Measurements from ENCODE around the gene SND1.

Gene SND1

DNA sequence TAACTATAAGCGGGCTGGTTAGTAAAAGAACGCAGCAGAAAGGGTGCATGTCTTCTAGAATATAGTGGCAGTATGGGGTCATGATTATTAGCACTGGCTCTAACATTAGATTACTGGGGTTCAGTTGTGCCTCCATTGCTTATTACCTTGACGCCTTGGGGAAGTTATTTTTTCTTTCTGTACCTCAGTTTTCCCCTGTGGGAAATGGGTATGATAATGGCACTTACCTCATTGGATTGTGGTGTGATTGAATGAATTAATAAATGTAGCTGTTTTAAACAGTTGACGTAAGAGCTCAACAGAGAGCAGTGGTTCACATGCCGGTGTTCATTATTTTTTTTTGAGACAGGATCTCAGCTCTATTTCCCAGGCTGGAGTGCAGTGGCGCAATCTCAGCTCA lies 262.7 kb downstream of the SND1 start:
- DNase-seq: no peak

DNA sequence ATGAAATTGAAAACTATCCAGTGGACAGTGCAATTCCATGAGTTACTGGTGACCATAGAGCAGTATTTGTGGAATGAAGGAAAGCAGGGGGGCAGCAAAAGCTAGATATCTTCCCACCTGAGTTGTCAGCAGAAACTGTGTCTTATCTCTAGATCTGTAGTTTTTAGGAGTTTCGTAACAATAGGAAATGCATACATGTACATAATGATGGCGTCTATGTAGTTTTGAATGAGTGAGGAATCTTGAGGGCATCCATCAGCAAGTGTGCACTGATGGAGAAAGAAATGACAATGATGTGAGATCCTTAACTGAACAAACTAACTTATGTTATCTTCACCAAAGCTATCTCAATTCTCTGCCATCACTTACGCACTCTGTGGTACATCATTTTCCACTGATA lies 264.7 kb downstream of the SND1 start:
- DNase-seq: no peak

GRCh38 chr7:127918130-127918529 lies 266.1 kb downstream of the SND1 start:
- no peak for DNase-seq

DNA sequence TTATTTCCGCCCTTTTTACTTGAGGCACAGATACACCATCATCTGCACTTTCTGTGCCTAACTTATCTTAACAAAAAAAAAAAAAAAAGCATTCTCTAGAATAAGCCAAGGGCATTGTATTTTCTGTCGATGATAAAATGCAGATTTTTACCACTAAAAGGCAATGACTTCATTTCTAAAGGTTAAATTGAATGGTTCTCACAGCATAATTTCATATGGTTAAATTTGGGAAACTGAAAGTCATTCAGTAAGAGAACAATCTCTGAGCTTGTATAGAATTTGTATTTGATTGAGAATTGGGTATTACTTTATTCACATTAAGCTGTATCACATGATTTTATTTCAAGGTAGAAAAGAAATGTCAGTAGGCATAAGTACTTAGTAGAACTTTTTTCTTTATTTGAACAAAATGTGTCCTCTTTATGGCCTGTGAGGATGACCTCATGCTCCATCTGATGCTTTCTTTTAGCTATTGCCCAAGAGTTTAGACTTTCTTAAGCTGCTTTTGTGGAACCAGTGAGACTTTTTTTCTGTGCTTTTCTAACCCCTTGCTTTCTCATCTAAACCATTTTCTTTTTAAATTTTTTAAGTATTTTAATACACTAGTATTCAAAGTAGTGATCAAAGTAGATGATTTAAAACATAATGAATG lies 268.9 kb downstream of the SND1 start:
- DNase-seq: no peak

GRCh38 chr7:127922656-127923055 lies 270.7 kb downstream of the SND1 start:
- no peak for DNase-seq

- DNase-seq: no peak
Measured at GRCh38 chr7:127924874-127925273, 272.9 kb downstream of the SND1 start.

- DNase-seq: no peak
Measured at GRCh38 chr7:127927348-127927696, 275.3 kb downstream of the SND1 start.

DNA sequence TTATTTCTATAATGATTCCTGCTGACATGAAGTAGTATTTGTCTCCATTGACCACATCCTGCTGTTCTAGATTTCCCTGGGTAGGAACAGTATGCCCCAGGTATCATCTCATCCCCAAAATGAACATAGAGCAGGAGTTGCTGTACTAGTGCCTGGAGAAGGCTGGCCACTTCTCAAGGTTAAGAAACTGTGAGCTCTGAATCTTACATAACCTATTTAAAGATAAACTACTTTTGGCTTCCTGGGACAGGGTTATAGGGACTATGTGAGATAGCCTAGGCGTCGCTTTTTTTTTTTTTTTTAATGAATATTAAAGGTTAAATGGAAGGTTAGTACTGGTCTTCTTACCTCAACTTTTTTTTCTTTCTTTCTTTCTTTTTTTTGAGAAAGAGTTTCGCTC lies 276.2 kb downstream of the SND1 start:
- no peak for DNase-seq

DNA sequence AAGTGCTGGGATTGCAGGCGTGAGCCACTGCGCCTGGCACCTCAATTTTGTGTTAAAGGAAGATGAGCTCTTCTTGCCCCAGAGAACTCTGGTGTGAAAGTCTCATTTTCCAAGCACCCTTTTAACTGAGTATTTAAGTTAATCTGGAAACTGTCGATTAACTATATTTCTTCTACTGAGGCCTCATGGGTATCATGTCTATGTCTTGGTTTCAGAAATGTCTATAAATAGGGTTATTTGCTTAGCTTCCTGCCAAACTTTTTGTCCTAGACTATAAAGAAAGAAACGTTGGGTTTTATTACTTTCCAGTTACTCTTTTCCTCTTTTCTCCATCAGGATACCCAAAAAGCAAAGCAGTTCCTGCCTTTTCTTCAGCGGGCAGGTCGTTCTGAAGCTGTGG lies 276.9 kb downstream of the SND1 start:
- no peak for DNase-seq

DNA sequence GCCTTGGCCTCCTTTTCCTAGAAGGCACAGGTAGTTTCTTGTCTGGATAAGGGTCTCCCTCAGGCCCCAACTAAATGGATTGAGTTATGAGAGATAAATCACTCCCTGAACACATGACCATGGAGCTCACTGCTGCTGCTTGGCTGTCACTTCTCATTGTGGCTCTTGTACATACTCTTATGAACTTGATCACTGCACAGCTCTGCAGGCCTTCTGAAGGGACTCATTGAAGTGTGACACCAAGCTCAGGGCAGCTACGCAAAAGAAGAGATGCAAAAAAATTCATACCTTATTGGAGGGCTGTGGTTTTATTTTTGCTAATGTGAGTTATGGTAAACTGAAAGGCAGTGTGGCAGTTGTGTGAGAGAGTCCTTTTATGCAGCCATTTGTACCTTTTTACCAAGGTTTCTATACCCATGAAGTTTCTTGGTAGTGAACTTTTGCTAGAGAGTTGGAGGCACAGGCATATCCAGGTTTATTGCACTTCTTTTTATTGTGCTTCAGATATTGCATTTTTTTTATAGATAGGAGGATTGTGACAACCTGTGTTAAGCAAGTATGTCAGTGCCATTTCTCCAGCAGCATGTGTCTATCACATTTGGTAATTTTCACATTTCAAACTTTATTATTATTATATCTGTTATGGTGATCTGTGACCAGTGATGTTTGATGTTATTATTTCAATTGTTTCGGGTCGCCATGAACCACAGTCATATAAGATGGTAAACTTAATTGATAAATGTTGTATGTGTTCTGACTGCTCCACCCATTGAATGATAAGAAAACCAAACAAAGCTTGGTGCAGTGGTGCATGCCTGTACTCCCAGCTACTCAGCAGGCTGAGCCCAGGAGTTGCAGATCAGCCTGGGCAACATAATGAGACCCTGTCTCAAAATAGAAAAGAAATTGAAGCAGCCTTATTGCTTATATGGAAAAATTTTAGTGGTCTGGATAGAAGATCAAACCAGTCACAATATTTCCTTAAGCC lies 278.6 kb downstream of the SND1 start:
- no peak for DNase-seq

- no peak for DNase-seq
Measured at GRCh38 chr7:127932076-127932475, 280.1 kb downstream of the SND1 start.

DNA sequence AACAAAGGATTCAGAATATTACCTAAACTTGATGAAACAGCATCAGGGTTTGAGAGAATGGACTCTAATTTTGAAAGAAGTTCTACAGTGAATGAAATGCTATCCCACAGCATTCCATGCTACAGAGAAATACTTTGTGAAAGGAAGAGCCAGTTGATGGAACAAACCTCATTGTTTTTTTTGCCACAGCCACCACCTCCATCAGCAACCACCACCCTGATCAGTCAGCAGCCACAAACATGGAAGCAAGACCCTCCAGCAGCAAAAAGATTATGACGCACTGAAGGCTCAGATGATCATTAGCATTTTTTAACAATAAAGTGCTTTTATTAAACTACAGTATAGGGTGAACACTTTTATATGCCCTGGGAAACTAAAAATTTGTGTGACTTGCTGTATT lies 280.5 kb downstream of the SND1 start:
- no peak for DNase-seq

DNA sequence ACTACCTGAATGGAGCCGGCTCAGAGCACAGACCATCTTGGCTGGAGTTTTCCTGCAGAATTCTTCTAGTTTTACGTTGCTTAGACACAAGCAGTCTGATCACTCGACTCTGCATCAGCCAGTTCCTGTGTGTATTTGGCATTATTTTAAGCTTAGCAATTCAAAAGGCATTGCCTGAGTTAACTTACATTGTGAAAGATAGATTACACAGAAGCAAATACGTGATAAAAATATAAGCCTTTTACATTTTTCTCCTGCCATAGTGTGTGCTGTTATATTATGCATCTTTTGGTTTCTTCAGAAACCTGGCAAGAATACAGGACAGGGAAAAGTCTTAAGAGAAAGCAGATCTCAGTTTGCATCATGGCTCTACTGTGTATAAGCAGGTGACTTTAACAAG lies 281.2 kb downstream of the SND1 start:
- DNase-seq: no peak

GRCh38 chr7:127934711-127935110 lies 282.7 kb downstream of the SND1 start:
- DNase-seq: no peak

- no peak for DNase-seq
Measured at GRCh38 chr7:127935847-127936376, 283.9 kb downstream of the SND1 start.

DNA sequence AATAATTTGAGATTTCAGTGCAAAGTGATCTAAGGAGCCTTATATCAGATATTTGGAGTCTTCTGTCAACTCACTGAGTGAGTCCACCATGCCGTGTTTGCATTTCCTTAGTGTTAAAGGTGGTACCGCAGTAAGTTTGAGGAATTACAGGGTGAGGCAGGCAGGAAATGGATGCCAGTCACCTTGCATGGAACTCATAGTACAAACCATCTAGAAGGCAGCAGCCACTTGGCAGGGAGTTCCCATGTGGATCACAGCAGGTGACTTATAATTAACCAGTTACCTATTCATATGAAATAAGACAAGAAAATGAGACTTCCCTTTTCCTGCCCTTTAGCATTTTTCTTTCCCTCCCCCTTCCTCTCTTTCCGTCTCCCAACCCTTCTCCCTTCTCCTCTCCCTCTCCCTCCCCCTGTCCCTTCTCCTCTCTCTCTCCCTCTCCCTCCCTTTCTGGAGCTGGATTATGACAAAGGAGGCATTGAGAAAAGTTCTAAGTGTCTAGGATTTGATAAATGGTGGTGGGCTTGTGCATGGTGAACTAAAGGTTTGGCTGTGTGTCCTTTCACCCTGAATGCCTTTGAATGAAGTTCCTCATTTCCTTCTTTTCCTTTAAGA lies 285.2 kb downstream of the SND1 start:
- no peak for DNase-seq

- DNase-seq: no peak
Measured at GRCh38 chr7:127938588-127938987, 286.6 kb downstream of the SND1 start.

- no peak for DNase-seq
Measured at GRCh38 chr7:127940381-127941160, 288.6 kb downstream of the SND1 start.

- no peak for DNase-seq
Measured at GRCh38 chr7:127941476-127942210, 289.6 kb downstream of the SND1 start.

GRCh38 chr7:127943541-127944521 lies 291.8 kb downstream of the SND1 start:
- DNase-seq: no peak

DNA sequence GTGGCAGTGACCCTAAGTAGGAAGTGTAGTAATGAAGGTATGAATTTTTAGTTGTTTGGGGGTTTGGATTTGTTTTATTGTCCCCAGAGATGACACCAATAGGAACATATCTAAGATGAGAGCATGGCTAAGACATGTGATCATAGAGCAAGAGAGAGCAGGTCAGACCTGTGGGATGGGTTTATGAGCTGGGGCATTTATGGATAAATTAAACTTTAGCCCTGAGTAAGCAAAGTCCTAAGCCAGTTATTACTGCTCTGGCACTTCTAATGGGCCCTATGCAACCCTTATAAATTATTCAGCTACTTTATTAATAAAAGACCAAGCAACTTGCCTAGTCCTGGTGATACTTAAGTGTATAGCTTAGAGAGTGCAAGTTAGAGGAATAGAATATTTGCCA lies 294.1 kb downstream of the SND1 start:
- DNase-seq: no peak

All from activated CD8-positive, alpha-beta memory T cell treated with anti-CD3 and anti-CD28 coated beads, Interleukin-2, amount 50 U/mL, for 48 hours (primary cell).